DOHH2 (cell line): ENCODE measurements around the gene TTF2.

ENCODE experiments used
- CTCF ChIP-seq: fragments of 200-600 bp; sonication (generic); IDR thresholded peaks from one replicate; pipeline ENCODE4 v1.5.1; 2014; ENCODE audit warnings: antibody characterized with exemption, mild to moderate bottlenecking, low read depth, low read length; ENCODE audit not compliant: poor library complexity, severe bottlenecking
- EZH2phosphoT487 ChIP-seq: fragments of 200-600 bp; sonication (generic); IDR thresholded peaks from 2 replicates; pipeline ENCODE4 v1.6.1; 2017; ENCODE audit warnings: borderline replicate concordance, mild to moderate bottlenecking, antibody characterized with exemption, low read length, moderate library complexity, mixed read lengths

- TF ChIP-seq CTCF (no peak), EZH2phosphoT487 (no peak)
Measured at GRCh38 chr1:117136749-117137148, 76.6 kb downstream of the TTF2 start.
